Measurements from ENCODE around the gene GMPPB. TPM values are rescaled to one million over a fixed set of nuclear protein-coding genes. Genes with fewer than 3 reads are reported as not detected.

GMPPB gene
- total and polyA plus RNA-seq, 4 donors = 10.8 to 81.2 (median 46.1) TPM

GRCh38 chr3:49727154-49727923 is 3.6 kb upstream of the GMPPB start:
- Histone ChIP-seq H3K9me3 (ENCODE audit: control insufficient read depth in 4 of 4, insufficient read depth in 3 of 4, low read length in 3 of 4) (no peaks in the 10 kb centered on the region), H3K27me3 (ENCODE audit: control insufficient read depth in 3 of 3, insufficient read depth in 3 of 3, low read length in 2 of 3) (no peaks in the 10 kb centered on the region), H3K9ac (ENCODE audit: insufficient read depth in 1 of 2, low read length in 2 of 2) (no peak overlapping the region), H3K27ac (ENCODE audit: low read depth in 1 of 2, low read length in 1 of 2) (no peak overlapping the region), H3K36me3 (ENCODE audit: control insufficient read depth in 4 of 4, insufficient read depth in 4 of 4, low read length in 4 of 4) (peaks cover 7 to 34% (median 31%) of the 10 kb centered on the region in 4 donors), H3K4me3 (no peak overlapping the region), H3K4me1 (ENCODE audit: control insufficient read depth in 5 of 5, insufficient read depth in 5 of 5, low read length in 5 of 5) (peaks cover 0 to 19% (median 7%) of the 10 kb centered on the region in 5 donors)
- ATAC-seq (ENCODE audit: insufficient read depth, low FRiP score) (no peak), DNase-seq (no peak)
- no peak for TF ChIP-seq CTCF (IDR thresholded peaks at IDR 0.05; ENCODE audit: control extremely low read depth, extremely low read depth)
- WGBS, 2 donors = 91 to 97% methylated on average over 19 of the region's 19 CpGs

- 83 to 90% methylated on average over 11 of the region's 11 CpGs for WGBS, 2 donors
- Histone ChIP-seq H3K4me1 (ENCODE audit: control insufficient read depth in 5 of 5, insufficient read depth in 5 of 5, low read length in 5 of 5) (peaks cover 0 to 20% (median 7%) of the 10 kb centered on the region in 5 donors), H3K36me3 (ENCODE audit: control insufficient read depth in 4 of 4, insufficient read depth in 4 of 4, low read length in 4 of 4) (peaks cover 7 to 38% (median 32%) of the 10 kb centered on the region in 4 donors), H3K9me3 (ENCODE audit: control insufficient read depth in 4 of 4, insufficient read depth in 3 of 4, low read length in 3 of 4) (no peaks in the 10 kb centered on the region), H3K27ac (ENCODE audit: low read depth in 1 of 2, low read length in 1 of 2) (no peak overlapping the region), H3K27me3 (ENCODE audit: control insufficient read depth in 3 of 3, insufficient read depth in 3 of 3, low read length in 2 of 3) (no peaks in the 10 kb centered on the region), H3K9ac (ENCODE audit: insufficient read depth in 1 of 2, low read length in 2 of 2) (no peak overlapping the region), H3K4me3 (no peak overlapping the region)
- DNase-seq (no peak), ATAC-seq (ENCODE audit: insufficient read depth, low FRiP score) (no peak)
- TF ChIP-seq CTCF (IDR thresholded peaks at IDR 0.05; ENCODE audit: control extremely low read depth, extremely low read depth) = no peak
Observed at GRCh38 chr3:49725906-49726681, 2.3 kb upstream of the GMPPB start.

- 25 to 28% methylated on average over 6 of the region's 6 CpGs for WGBS, 2 donors
Observed at GRCh38 chr3:49724586-49724985, 835 bp upstream of the GMPPB start.

More at GRCh38 chr3:49724586-49724985, 835 bp upstream of the GMPPB start:
- TF ChIP-seq CTCF (IDR thresholded peaks at IDR 0.05; ENCODE audit: control extremely low read depth, extremely low read depth) = no peak
- ATAC-seq (ENCODE audit: insufficient read depth, low FRiP score) (no peak), DNase-seq (no peak)
- Histone ChIP-seq H3K4me3 (peak overlapping the region; percentile 36), H3K36me3 (ENCODE audit: control insufficient read depth in 4 of 4, insufficient read depth in 4 of 4, low read length in 4 of 4) (peaks cover 7 to 39% (median 33%) of the 10 kb centered on the region in 4 donors), H3K9me3 (ENCODE audit: control insufficient read depth in 4 of 4, insufficient read depth in 3 of 4, low read length in 3 of 4) (no peaks in the 10 kb centered on the region), H3K27me3 (ENCODE audit: control insufficient read depth in 3 of 3, insufficient read depth in 3 of 3, low read length in 2 of 3) (no peaks in the 10 kb centered on the region), H3K27ac (ENCODE audit: low read depth in 1 of 2, low read length in 1 of 2) (peak overlapping the region; percentile 58 to 92), H3K9ac (ENCODE audit: insufficient read depth in 1 of 2, low read length in 2 of 2) (peak overlapping the region; percentile 2 to 56), H3K4me1 (ENCODE audit: control insufficient read depth in 5 of 5, insufficient read depth in 5 of 5, low read length in 5 of 5) (peaks cover 0 to 20% (median 7%) of the 10 kb centered on the region in 5 donors)
